GM12875 (cell line): ENCODE results near the gene MTMR3.

ENCODE experiments used
- H3K4me3 ChIP-seq: one replicate; pipeline ENCODE4 v1.5.1; 2011; ENCODE audit warnings: low read depth, low read length, control low read depth
- TF ChIP-seq, protein P1 (sequence below): IDR thresholded peaks from 2 replicates; pipeline ENCODE4 v1.5.1; 2011; ENCODE audit warnings: low read depth, mild to moderate bottlenecking, control low read depth, inconsistent platforms, low read length, moderate library complexity, borderline replicate concordance; ENCODE audit not compliant: insufficient read depth

Gene MTMR3

DNA sequence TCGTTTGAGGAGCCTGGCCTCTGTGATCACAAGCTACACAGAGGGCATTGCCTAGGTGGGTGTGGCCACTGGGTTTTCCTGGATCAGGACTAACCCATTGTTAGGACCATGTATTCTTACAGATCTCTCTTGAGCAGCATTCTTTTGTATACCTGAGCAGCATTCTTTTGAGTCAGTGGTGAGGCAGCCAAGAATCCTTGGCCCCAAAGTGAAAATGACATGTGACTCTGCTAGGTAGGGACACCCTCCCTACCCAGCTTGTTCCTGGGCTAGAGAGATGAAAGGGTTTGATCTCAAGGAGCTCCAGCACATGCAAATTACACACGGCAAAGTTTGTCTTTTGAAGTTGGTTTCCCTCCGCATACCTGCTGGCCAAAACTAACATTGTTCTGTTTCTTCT lies 142.2 kb downstream of the MTMR3 start:
- TF ChIP-seq, protein P1, sequence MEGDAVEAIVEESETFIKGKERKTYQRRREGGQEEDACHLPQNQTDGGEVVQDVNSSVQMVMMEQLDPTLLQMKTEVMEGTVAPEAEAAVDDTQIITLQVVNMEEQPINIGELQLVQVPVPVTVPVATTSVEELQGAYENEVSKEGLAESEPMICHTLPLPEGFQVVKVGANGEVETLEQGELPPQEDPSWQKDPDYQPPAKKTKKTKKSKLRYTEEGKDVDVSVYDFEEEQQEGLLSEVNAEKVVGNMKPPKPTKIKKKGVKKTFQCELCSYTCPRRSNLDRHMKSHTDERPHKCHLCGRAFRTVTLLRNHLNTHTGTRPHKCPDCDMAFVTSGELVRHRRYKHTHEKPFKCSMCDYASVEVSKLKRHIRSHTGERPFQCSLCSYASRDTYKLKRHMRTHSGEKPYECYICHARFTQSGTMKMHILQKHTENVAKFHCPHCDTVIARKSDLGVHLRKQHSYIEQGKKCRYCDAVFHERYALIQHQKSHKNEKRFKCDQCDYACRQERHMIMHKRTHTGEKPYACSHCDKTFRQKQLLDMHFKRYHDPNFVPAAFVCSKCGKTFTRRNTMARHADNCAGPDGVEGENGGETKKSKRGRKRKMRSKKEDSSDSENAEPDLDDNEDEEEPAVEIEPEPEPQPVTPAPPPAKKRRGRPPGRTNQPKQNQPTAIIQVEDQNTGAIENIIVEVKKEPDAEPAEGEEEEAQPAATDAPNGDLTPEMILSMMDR, result no peak
- no peak overlapping the region for H3K4me3 ChIP-seq

DNA sequence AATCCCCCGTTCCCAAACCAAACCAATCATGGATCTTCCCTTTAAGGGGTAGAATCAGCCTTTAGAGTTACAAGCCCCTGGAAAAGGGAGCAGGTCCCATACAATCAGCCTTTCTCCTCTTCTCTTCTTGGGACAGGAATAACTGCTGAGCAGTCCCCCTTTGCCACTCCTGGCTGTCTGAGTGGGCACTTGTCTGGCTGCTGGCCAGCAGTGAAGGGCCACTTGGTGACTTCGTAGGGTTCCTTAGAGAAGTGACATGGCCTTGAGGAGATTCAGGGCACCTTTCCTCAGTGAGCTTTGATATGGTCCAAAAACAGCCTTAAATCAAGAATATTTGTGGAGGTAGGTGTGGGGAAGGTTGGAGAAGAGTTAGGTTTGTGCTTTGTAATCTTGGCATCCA lies 143.8 kb downstream of the MTMR3 start:
- TF ChIP-seq, protein P1, result no peak
- no peak overlapping the region for H3K4me3 ChIP-seq

DNA sequence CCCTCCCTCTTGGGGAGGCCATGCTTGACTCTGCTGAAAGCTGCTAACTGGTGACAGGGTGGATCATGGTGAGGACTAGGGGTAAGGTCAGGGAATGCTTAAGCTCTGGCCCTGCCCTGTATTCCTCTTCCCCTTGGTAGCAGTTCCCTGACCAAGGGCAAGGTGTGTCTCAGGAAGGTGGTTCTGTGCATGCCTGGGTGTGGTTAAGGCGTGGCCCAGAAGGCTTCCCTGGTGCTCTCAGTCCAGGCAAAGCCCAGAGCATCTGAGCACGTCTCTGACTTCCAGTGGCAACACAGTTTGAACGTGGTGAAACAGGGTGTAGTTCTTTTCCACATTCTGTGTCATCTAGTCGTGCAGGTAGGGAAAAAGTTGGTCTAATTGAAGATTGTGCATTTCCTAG lies 144.2 kb downstream of the MTMR3 start:
- TF ChIP-seq, protein P1, result no peak
- H3K4me3 ChIP-seq, result no peak overlapping the region

DNA sequence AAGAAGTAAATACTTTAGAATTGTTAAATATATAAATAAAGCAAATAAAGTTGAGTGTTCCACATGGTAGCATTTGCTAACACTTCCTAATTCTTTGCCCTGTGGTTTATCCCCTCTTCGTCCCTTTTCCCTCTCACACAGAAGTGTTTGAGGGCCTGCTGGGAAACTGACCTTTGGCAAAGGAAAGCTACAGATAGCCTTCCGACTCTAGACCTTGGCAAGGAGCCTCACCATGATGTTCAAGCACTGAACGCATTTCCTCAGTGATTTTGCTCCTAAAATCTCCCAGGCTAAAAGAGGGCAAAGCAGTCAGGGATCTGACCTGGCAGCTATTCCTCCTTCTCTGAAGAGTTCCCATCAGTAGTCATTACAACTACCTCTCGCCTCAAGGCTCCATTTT lies 144.8 kb downstream of the MTMR3 start:
- H3K4me3 ChIP-seq, result no peak overlapping the region
- TF ChIP-seq, protein P1, result no peak

DNA sequence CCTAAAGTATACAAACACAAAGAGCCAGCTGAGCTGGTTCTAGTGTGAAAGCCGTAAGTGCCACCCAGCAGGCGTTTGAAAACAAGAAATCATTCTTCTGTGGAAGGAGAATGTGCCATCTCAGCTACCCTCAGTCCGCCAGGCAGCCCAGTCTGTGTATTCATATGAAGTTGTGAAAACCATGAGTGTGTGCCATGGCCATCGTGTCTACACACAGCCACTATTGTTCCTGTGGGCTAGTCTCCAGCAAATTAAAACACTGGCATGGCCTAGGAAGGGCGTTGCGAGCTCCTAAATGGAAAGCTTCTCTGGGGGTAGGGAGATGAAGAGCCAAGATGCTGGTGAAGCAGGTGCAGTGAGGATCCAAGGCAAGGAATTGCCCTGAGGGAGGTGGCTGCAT lies 145.8 kb downstream of the MTMR3 start:
- H3K4me3 ChIP-seq, result no peak overlapping the region
- TF ChIP-seq, protein P1, result no peak

DNA sequence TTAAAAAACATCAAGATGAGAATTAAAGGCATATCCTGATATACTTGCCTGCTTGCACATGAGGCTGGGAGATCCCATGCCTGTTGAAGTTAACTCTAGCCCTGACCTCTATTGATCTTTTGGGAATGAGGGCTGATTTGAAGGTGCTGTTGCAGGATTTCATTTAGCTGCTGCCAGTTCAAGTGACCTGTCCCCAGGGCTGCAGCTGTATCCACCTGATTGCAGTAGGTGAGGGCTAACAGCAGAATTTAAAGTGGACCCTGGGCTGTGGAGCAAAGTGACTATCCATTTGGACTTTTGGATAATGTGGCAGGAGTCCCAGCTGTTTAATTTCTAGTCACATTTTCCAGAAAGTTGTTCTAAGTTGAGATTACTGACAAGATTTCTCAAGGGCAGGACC lies 146.5 kb downstream of the MTMR3 start:
- TF ChIP-seq, protein P1, result no peak
- no peak overlapping the region for H3K4me3 ChIP-seq

DNA sequence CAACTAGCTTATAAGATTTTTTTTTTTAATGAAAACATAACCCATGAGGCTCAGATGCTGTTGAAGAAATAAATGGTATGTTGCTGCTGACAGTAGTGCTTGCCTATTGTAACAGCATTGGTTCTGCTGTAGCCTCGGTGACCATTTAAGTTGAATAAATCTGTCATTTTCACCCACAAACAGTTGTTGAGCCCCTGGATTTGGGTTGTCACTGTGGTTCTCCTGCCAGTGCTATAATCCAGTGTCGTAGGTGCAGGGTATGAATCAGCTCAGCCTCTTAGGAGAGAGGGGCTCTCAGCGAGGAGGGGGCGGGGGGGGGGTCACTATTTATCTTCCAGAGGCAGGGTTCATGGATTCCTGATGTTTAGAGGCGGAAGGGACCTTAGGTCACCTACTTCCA lies 147.4 kb downstream of the MTMR3 start:
- no peak overlapping the region for H3K4me3 ChIP-seq
- TF ChIP-seq, protein P1, result no peak
